GM23248 (cell line): Measurements from ENCODE around the gene TMEM45B. TPM values are rescaled to one million over a fixed set of nuclear protein-coding genes. Genes with fewer than 3 reads are reported as not detected.

ENCODE experiments used
- DNase-seq: peaks from one replicate; pipeline ENCODE4 v3.0.0-alpha.2; 2015
- H2AFZ ChIP-seq: fragments of 200-600 bp; sonication (generic); 2 replicates; pipeline ENCODE4 v1.6.1; 2016; ENCODE audit warnings: antibody characterized with exemption
- H3F3A ChIP-seq: fragments of 200-600 bp; sonication (generic); 2 replicates; pipeline ENCODE4 v1.6.1; 2016; ENCODE audit warnings: mild to moderate bottlenecking, antibody characterized with exemption, mixed run types; ENCODE audit not compliant: insufficient read depth
- H3K27ac ChIP-seq: fragments of 200-600 bp; sonication (generic); 2 replicates; pipeline ENCODE4 v1.5.1; 2016; ENCODE audit warnings: mild to moderate bottlenecking
- H3K27me3 ChIP-seq: fragments of 200-600 bp; sonication (generic); replicated peaks from 2 replicates; pipeline ENCODE4 v1.6.1; 2016; ENCODE audit warnings: mild to moderate bottlenecking; ENCODE audit not compliant: insufficient read depth
- H3K36me3 ChIP-seq: fragments of 200-600 bp; sonication (generic); 2 replicates; pipeline ENCODE4 v1.6.1; 2016; ENCODE audit warnings: low read depth, mild to moderate bottlenecking
- H3K4me1 ChIP-seq: fragments of 200-600 bp; sonication (generic); 2 replicates; pipeline ENCODE4 v1.6.1; 2016; ENCODE audit warnings: mild to moderate bottlenecking; ENCODE audit not compliant: insufficient read depth
- H3K4me2 ChIP-seq: fragments of 200-600 bp; sonication (generic); one replicate; pipeline ENCODE4 v1.6.1; 2016; ENCODE audit warnings: mild to moderate bottlenecking; ENCODE audit not compliant: unreplicated experiment
- H3K4me3 ChIP-seq: fragments of 200-600 bp; sonication (generic); 2 replicates; pipeline ENCODE4 v1.5.1; 2016; ENCODE audit warnings: mild to moderate bottlenecking
- H3K79me2 ChIP-seq: fragments of 200-600 bp; sonication (generic); 2 replicates; pipeline ENCODE4 v1.6.1; 2016; ENCODE audit warnings: mild to moderate bottlenecking; ENCODE audit not compliant: insufficient read depth
- H3K9ac ChIP-seq: fragments of 200-600 bp; sonication (generic); 2 replicates; pipeline ENCODE4 v1.6.1; 2016; ENCODE audit warnings: mild to moderate bottlenecking
- H3K9me2 ChIP-seq: fragments of 200-600 bp; sonication (generic); 2 replicates; pipeline ENCODE4 v1.6.1; 2016; ENCODE audit warnings: mixed run types, mild to moderate bottlenecking, moderate library complexity; ENCODE audit not compliant: insufficient read depth
- H3K9me3 ChIP-seq: fragments of 200-600 bp; sonication (generic); one replicate; pipeline ENCODE4 v1.6.1; 2017; ENCODE audit warnings: low read depth
- H4K20me1 ChIP-seq: fragments of 200-600 bp; sonication (generic); 2 replicates; pipeline ENCODE4 v1.6.0; 2016; ENCODE audit not compliant: insufficient read depth
- EZH2 ChIP-seq: fragments of 200-600 bp; sonication (generic); IDR thresholded peaks from 2 replicates; pipeline ENCODE4 v1.6.1; 2018; ENCODE audit warnings: antibody characterized with exemption, mild to moderate bottlenecking; ENCODE audit not compliant: insufficient read depth, poor library complexity, severe bottlenecking
- EZH2phosphoT487 ChIP-seq: fragments of 200-600 bp; sonication (generic); IDR thresholded peaks from 2 replicates; pipeline ENCODE4 v1.6.1; 2018; ENCODE audit warnings: antibody characterized with exemption, moderate library complexity, mild to moderate bottlenecking, low read depth; ENCODE audit not compliant: insufficient read depth
- WGBS, 2 experiments: methylation state at CpG; one replicate each; pipeline ENCODE4 v1.1.6; 2015 to 2017; ENCODE audit warnings: low lambda C conversion rate in 2 of 2, low coverage in 1 of 2; ENCODE audit errors: missing lambda C conversion rate in 2 of 2; 5-methylcytosine and 5-hydroxymethylcytosine counted together
- in situ Hi-C: fragments of 300-500 bp; cut with MboI; formaldehyde crosslinking; loops from 2 replicates; pipeline ENCODE4 v1.15.0; 2020
- polyA plus RNA-seq: library from polyadenylated mRNA; unstranded; fragments of >200 nt; fragmentation: Nextera tagmentation; extraction: Ambion mirVana; gene quantifications from 2 replicates; pipeline ENCODE4 v1.2.1, GENCODE V29; 2016
- total RNA-seq: library from RNA; depleted of rRNA; stranded (reverse); fragments of >200 nt; shearing (Covaris generic); gene quantifications from 2 replicates; pipeline ENCODE4 v1.2.3, GENCODE V29; 2014

The TMEM45B gene
- total and polyA plus RNA-seq, 2 experiments from 2014 or later, result not detected

DNA sequence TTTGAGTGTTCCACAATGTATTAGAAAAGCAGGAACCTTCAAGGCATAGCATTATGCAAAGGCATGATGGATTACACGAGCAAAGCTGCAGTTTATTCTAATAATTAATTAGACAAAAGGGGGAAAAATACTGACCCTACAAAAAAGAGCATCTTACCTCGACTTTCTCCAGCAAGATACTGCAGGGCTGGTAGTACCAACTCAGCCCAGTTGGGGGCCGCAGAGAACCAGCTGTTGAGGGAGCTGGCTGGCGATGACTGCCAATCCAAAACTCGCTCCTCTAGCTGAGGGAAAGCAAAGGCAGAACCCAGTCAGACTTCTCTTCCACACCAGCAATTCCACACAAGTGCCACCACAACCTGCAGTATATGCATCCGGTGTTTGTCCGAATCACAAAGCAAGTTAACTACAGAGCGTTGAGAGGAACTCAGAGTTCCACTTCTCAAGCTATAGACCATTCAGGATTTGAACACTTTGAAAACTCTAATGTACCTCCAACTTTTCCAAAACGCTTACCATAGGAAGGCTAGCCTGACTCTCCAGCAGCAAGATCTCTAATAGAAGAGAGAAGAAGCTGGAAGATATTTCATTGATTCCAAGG is 66.0 kb downstream of the TMEM45B start:
- H3K4me1 ChIP-seq, result no peaks in the 10 kb centered on the region
- no peaks in the 10 kb centered on the region for H4K20me1 ChIP-seq
- H3K27me3 ChIP-seq, result no peaks in the 10 kb centered on the region
- H2AFZ ChIP-seq, result no peak overlapping the region
- peak; percentile 56 for DNase-seq
- peaks cover 30% of the 10 kb centered on the region for H3K36me3 ChIP-seq
- in situ Hi-C loops, result no loop called here
- no peak for TF ChIP-seq EZH2
- no peak for TF ChIP-seq EZH2phosphoT487
- no peak overlapping the region for H3K4me3 ChIP-seq
- no peaks in the 10 kb centered on the region for H3K9me2 ChIP-seq
- no peak overlapping the region for H3K4me2 ChIP-seq
- no peaks in the 10 kb centered on the region for H3F3A ChIP-seq
- no peak overlapping the region for H3K27ac ChIP-seq
- no peaks in the 10 kb centered on the region for H3K79me2 ChIP-seq
- H3K9ac ChIP-seq, result no peak overlapping the region
- H3K9me3 ChIP-seq, result no peaks in the 10 kb centered on the region
- WGBS, 2 experiments, result 83% methylated on average over 9 of the region's 9 CpGs

DNA sequence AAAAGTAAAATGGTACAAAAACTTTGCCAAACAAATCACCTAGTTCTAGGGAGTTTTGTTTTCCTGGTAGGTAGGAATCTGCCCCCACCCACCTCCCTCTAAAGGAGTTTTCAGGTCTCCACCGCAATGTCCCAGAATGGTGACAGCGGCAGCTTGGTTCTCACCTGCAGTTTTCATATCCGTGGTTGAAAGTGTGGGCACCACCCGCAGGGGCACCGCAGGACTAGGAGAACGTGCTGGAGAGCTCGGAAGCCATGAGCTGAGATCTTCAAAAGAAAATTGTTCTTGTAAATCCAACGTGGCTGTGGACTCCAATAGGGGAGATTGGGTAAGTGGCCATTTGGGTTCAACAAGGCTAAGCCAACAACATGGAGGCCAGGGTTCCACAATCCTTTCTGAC is 68.9 kb downstream of the TMEM45B start:
- Histone ChIP-seq H3K9ac (no peak overlapping the region), H3K4me3 (no peak overlapping the region), H3K9me3 (no peaks in the 10 kb centered on the region), H3K36me3 (peaks cover 37% of the 10 kb centered on the region), H3K27ac (no peak overlapping the region), H3K9me2 (no peaks in the 10 kb centered on the region), H4K20me1 (no peaks in the 10 kb centered on the region), H3K4me2 (no peak overlapping the region), H3K27me3 (no peaks in the 10 kb centered on the region), H3K79me2 (no peaks in the 10 kb centered on the region), H2AFZ (no peak overlapping the region), H3F3A (no peaks in the 10 kb centered on the region), H3K4me1 (no peaks in the 10 kb centered on the region)
- no peak for DNase-seq
- 92% methylated on average over 8 of the region's 8 CpGs for WGBS, 2 experiments
- in situ Hi-C loops, result no loop called here
- TF ChIP-seq EZH2, result no peak

DNA sequence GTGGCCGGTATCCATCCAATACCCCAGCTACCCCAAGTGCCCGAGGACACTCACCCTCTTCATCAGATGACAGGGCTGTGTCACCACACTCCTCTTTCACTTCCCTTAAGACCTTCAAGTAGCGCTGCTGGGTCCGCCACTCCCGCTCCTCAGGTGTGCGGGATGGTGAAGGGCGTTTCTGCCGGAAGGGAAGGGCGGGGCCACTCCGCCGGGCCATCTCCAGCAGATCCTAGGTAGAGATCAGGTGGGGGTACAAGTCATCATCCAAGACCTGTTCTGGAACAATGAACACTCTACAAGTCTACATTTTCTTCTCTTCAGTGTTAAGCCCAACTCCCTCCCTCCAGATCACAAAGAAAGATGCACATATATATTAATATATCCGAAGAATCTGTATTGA is 69.7 kb downstream of the TMEM45B start:
- no peak for TF ChIP-seq EZH2
- no peak for TF ChIP-seq EZH2phosphoT487
- no peaks in the 10 kb centered on the region for H4K20me1 ChIP-seq
- H3K27ac ChIP-seq, result no peak overlapping the region
- H3K9ac ChIP-seq, result no peak overlapping the region
- in situ Hi-C loops, result no loop called here
- no peaks in the 10 kb centered on the region for H3K9me3 ChIP-seq
- H3K27me3 ChIP-seq, result no peaks in the 10 kb centered on the region
- no peaks in the 10 kb centered on the region for H3K9me2 ChIP-seq
- H3F3A ChIP-seq, result no peaks in the 10 kb centered on the region
- no peak overlapping the region for H3K4me2 ChIP-seq
- no peaks in the 10 kb centered on the region for H3K79me2 ChIP-seq
- peaks cover 35% of the 10 kb centered on the region for H3K36me3 ChIP-seq
- no peak for DNase-seq
- 98 to 99% methylated on average over 12 of the region's 12 CpGs for WGBS, 2 experiments
- H2AFZ ChIP-seq, result no peak overlapping the region
- H3K4me1 ChIP-seq, result no peaks in the 10 kb centered on the region
- H3K4me3 ChIP-seq, result no peak overlapping the region

GRCh38 chr11:129888451-129888850 is 72.8 kb downstream of the TMEM45B start:
- H3K9me3 ChIP-seq, result no peaks in the 10 kb centered on the region

More at GRCh38 chr11:129888451-129888850, 72.8 kb downstream of the TMEM45B start:
- Histone ChIP-seq H3K4me1 (no peaks in the 10 kb centered on the region), H3K9ac (no peak overlapping the region), H2AFZ (no peak overlapping the region), H3K36me3 (peaks cover 25% of the 10 kb centered on the region; the same call in 1 of the 2 replicates), H4K20me1 (no peaks in the 10 kb centered on the region), H3K9me2 (no peaks in the 10 kb centered on the region), H3K27me3 (no peaks in the 10 kb centered on the region), H3K4me3 (no peak overlapping the region), H3K79me2 (peaks cover under 1% of the 10 kb centered on the region), H3K27ac (no peak overlapping the region), H3F3A (no peaks in the 10 kb centered on the region), H3K4me2 (no peak overlapping the region)
- WGBS, 2 experiments, result 96 to 99% methylated on average over 5 of the region's 5 CpGs
- in situ Hi-C loops, result no loop called here
- no peak for TF ChIP-seq EZH2phosphoT487
- no peak for TF ChIP-seq EZH2
- no peak for DNase-seq
